ENCODE results near the gene PELO.

- TF ChIP-seq CTCF (IDR thresholded peaks at IDR 0.05) (no peak), POLR2A (IDR thresholded peaks at IDR 0.05; ENCODE audit: low read length) (no peak), HOXA7 (CRISPR knock-in tag; IDR thresholded peaks at IDR 0.05) (no peak), CEBPB (IDR thresholded peaks at IDR 0.05) (no peak), RFX5 (IDR thresholded peaks at IDR 0.05) (no peak), CBX8 (IDR thresholded peaks at IDR 0.05) (no peak), REST (IDR thresholded peaks at IDR 0.05) (no peak), USF2 (IDR thresholded peaks at IDR 0.05) (no peak), NFE2L2 (conservative IDR thresholded peaks at IDR 0.05; ENCODE audit: low read length) (no peak)
Observed at GRCh38 chr5:52802974-52803336, 15.2 kb downstream of the PELO start.
